ENCODE measurements around the gene PLXNA2. TPM values are rescaled to one million over a fixed set of nuclear protein-coding genes. Genes with fewer than 3 reads are reported as not detected.

The PLXNA2 gene
- total and polyA plus RNA-seq, 2 of the 13 experiments (the other 11 are each of a cell fraction or from before 2014, with no cell fraction given) = 1.1 to 2.1 TPM

GRCh38 chr1:208118841-208119606 lies 125.2 kb downstream of the PLXNA2 start (continued):
- TF ChIP-seq ZNF687 (CRISPR knock-in tag; IDR thresholded peaks at IDR 0.05) = no peak
- no peak for TF ChIP-seq KIAA2018 (CRISPR knock-in tag; IDR thresholded peaks at IDR 0.05; ENCODE audit: borderline replicate concordance)
- peak; percentile 71 for TF ChIP-seq SALL1 (CRISPR knock-in tag; IDR thresholded peaks at IDR 0.05)
- no peak for TF ChIP-seq TFAP4 (IDR thresholded peaks at IDR 0.05; ENCODE audit: borderline replicate concordance, low read depth)
- peak; percentile 46; the same call in 1 of the 2 replicates for TF ChIP-seq ZNF710 (CRISPR knock-in tag; IDR thresholded peaks at IDR 0.05; ENCODE audit: borderline replicate concordance)
- TF ChIP-seq HMGXB4 (CRISPR knock-in tag; IDR thresholded peaks at IDR 0.05; ENCODE audit: borderline replicate concordance in 1 of 2, low read depth in 1 of 2) = 0 out of 4 replicates have a peak, but pooled peaks of 1 of the 2 experiments have one; percentile 10
- no peak for TF ChIP-seq SIN3A (IDR thresholded peaks at IDR 0.05; ENCODE audit: borderline replicate concordance, low read depth, low read length)
- TF ChIP-seq MED1 (CRISPR knock-in tag; IDR thresholded peaks at IDR 0.05) = peak; percentile 80
- TF ChIP-seq KDM2A (CRISPR knock-in tag; IDR thresholded peaks at IDR 0.05; ENCODE audit: borderline replicate concordance, low read depth) = 0 out of 2 replicates have a peak, but pooled peaks have one; percentile 19

Measured in HepG2 (cell line).